Right lobe of liver (tissue), 6 donors: ENCODE measurements around the gene TMUB2. TPM values are rescaled to one million over a fixed set of nuclear protein-coding genes. Genes with fewer than 3 reads are reported as not detected.

Experiments
- ATAC-seq, 4 donors: fragments of 200-7000 bp; cut with Tn5 transposase; one replicate each; pipeline ENCODE4 v1.9.1; 2020; ENCODE audit warnings: mild to moderate bottlenecking in 4 of 4, moderate library complexity in 4 of 4
- DNase-seq, 3 donors: peaks; one replicate each; pipeline ENCODE4 v3.0.0-alpha.2; 2020
- H3K27ac ChIP-seq, 3 donors: fragments of 200-600 bp; one replicate each; pipeline ENCODE4 v1.8.0; 2022
- H3K27me3 ChIP-seq, 2 donors: fragments of 200-600 bp; one replicate each; pipeline ENCODE4 v1.8.0; 2022
- H3K36me3 ChIP-seq, 4 donors: fragments of 200-600 bp; sonication (generic) in 1 of 4; one replicate each; pipeline versions ENCODE4 v1.5.1 to v1.8.0; 2017 to 2022; ENCODE audit warnings: control low read depth in 1 of 4
- H3K4me1 ChIP-seq, 4 donors: fragments of 200-600 bp; sonication (generic) in 1 of 4; one replicate each; pipeline versions ENCODE4 v1.5.1 to v1.8.0; 2017 to 2022; ENCODE audit warnings: control low read depth in 1 of 4
- H3K4me3 ChIP-seq, 3 donors: fragments of 200-600 bp; one replicate each; pipeline ENCODE4 v1.8.0; 2022
- H3K9me3 ChIP-seq, 4 donors: fragments of 200-600 bp; sonication (generic) in 1 of 4; one replicate each; pipeline versions ENCODE4 v1.5.1 to v1.8.0; 2017 to 2022; ENCODE audit warnings: control low read depth in 1 of 4
- CTCF ChIP-seq, 4 donors: fragments of 200-600 bp in 3 of 4; fragments of 450-650 bp in 1 of 4; IDR thresholded peaks; one replicate each; pipeline versions ENCODE4 v1.5.1 to v1.8.0; 2016 to 2022; ENCODE audit warnings: antibody characterized with exemption in 4 of 4, mild to moderate bottlenecking in 2 of 4
- POLR2A ChIP-seq: fragments of 450-650 bp; IDR thresholded peaks from one replicate; pipeline ENCODE4 v1.6.1; 2017; ENCODE audit warnings: antibody characterized with exemption, mild to moderate bottlenecking
- whole genome bisulfite sequencing: methylation state at CpG from one replicate; pipeline ENCODE4 v1.1.6; 2018; ENCODE audit warnings: low coverage, low lambda C conversion rate; ENCODE audit not compliant: insufficient coverage; ENCODE audit errors: missing lambda C conversion rate; 5-methylcytosine and 5-hydroxymethylcytosine counted together
- intact Hi-C, 2 donors: fragments of 100-400 bp; cut with DNase I; formaldehyde crosslinking; loops; one replicate each; pipeline versions ENCODE4 v1.11.2 to v1.14.1; 2022
- total RNA-seq, 6 experiments: library from RNA; depleted of rRNA in 2 of 6; stranded (reverse); fragments of >200 nt in 2 of 6; fragmentation: NEBNext Ultra II Directional in 3 of 6; extraction: Animal tissue kit (Norgen Biotek cat#: 25700) in 3 of 6; gene quantifications; one replicate each; pipeline versions ENCODE4 v1.1.0 to v1.2.4, GENCODE V29; 2016 to 2023
- donor health status: DM: no; HTN: yes; CAD: no.
- donor health status: DM: no; HTN: no; CAD: no.
- donor health status: DM: no; HTN: no; CAD: no.
- donor health status: DM: no; HTN: yes; CAD: no.
- donor health status: DM: no; HTN: yes; CAD: no.

Gene TMUB2
- total RNA-seq, 6 experiments from 2014 or later: 13.8 to 18.0 (median 15.7) TPM

DNA sequence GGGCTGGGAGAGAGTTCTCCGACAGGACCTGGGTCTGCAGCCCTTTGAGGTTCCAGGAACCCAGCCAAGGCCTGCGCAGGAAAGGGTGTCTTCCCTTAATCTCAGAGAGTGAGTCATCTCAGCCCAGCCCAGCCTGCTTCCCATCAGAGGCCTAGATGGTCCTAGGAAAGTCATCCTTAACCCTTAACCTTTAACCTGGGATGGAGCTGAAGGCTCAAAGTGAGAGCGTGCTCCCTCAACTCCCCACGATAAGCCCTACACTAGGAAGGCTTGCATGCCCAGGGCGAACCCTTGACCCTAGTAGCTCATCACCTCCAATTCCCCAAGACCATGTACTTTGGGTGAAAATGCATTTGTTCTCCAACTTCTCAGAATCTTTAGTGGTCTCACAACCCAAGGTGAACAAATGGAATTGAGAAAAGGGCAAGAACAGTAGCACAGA is 17.7 kb downstream of the TMUB2 start:
- WGBS: 33% methylated on average over 1 of the region's 5 CpGs

GRCh38 chr17:44205962-44206824 is 19.4 kb downstream of the TMUB2 start:
- no peak for TF ChIP-seq POLR2A
- TF ChIP-seq CTCF (IDR thresholded peaks at IDR 0.05): no peak
- Histone ChIP-seq H3K4me1 (peaks cover 0 to 7% (median 0%) of the 10 kb centered on the region in 4 donors), H3K9me3 (no peaks in the 10 kb centered on the region), H3K27me3 (no peaks in the 10 kb centered on the region), H3K4me3 (no peak overlapping the region), H3K36me3 (peaks cover 0 to 37% (median 15%) of the 10 kb centered on the region in 4 donors), H3K27ac (no peak overlapping the region)
- DNase-seq: no peak
- intact Hi-C loops: no loop called here
- 57% methylated on average over 7 of the region's 13 CpGs for WGBS
- ATAC-seq: no peak

More for the DNA sequence above, 17.7 kb downstream of the TMUB2 start:
- Histone ChIP-seq H3K4me3 (no peak overlapping the region), H3K27ac (no peak overlapping the region), H3K36me3 (peaks cover 0 to 24% (median 11%) of the 10 kb centered on the region in 4 donors), H3K9me3 (no peaks in the 10 kb centered on the region), H3K4me1 (no peaks in the 10 kb centered on the region), H3K27me3 (no peaks in the 10 kb centered on the region)
- intact Hi-C loops: no loop called here
- DNase-seq (no peak), ATAC-seq (no peak)
- TF ChIP-seq CTCF (IDR thresholded peaks at IDR 0.05) (no peak), POLR2A (no peak)

DNA sequence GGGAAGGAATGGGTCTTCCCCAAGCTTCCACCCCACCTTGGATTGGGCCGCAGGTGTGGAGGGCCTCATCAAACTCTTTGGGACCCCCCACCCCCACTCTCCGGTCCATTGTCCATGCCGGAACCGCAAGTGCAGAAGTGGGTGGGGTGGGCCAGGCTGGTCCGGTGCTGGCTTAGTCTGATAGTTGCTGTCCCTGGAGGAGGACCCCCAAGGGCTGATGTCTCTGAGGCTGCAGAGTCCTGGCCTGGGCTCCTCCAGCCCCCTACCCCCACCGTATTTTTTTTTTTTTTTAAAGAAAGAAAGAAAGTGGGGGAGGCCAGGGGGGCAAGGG is 20.0 kb downstream of the TMUB2 start:
- TF ChIP-seq CTCF (IDR thresholded peaks at IDR 0.05): no peak
- WGBS: 50% methylated on average over 1 of the region's 6 CpGs
- H3K27me3 ChIP-seq: no peaks in the 10 kb centered on the region
- no peak overlapping the region for H3K27ac ChIP-seq
- H3K4me3 ChIP-seq: no peak overlapping the region
- peaks cover 0 to 7% (median 0%) of the 10 kb centered on the region in 4 donors for H3K4me1 ChIP-seq
- intact Hi-C loops: no loop called here
- no peak for ATAC-seq
- DNase-seq: no peak
- H3K9me3 ChIP-seq: no peaks in the 10 kb centered on the region
- H3K36me3 ChIP-seq: peaks cover 0 to 42% (median 15%) of the 10 kb centered on the region in 4 donors

DNA sequence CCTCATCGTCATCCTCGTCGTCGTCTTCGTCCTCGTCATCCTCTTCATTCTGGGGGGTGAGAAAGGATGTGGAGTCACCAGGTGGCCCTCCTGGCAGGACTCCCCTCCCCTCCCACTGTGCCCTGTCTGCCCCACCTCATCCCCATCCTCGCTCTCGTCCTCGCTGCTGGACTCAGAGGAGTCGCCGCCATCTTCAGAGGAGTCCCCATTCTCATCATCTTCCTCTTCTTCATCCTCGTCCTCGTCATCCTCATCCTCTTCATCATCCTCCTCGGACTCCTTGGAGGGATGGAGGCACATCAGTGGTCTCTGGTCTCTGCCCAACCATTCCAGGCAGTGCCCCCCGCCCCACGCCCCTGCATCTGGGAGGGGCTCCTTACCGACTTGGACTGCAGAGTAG is 20.5 kb downstream of the TMUB2 start:
- WGBS: 78% methylated on average over 17 of the region's 17 CpGs
- Histone ChIP-seq H3K4me1 (peaks cover 0 to 7% (median 0%) of the 10 kb centered on the region in 4 donors), H3K36me3 (peaks cover 0 to 42% (median 15%) of the 10 kb centered on the region in 4 donors), H3K4me3 (no peak overlapping the region), H3K27ac (no peak overlapping the region), H3K9me3 (no peaks in the 10 kb centered on the region), H3K27me3 (no peaks in the 10 kb centered on the region)
- intact Hi-C loops: no loop called here
- ATAC-seq (no peak), DNase-seq (no peak)
- no peak for TF ChIP-seq CTCF (IDR thresholded peaks at IDR 0.05)
- no peak for TF ChIP-seq POLR2A
